HG03442 (cell line): Measurements from ENCODE around the gene SMIM12.

Experiments used
- ATAC-seq: cut with Tn5 transposase; IDR thresholded peaks from one replicate; pipeline ENCODE4 v1.9.1; 2021; ENCODE audit warnings: mild to moderate bottlenecking, moderate library complexity; ENCODE audit not compliant: unreplicated experiment

SMIM12 gene

DNA sequence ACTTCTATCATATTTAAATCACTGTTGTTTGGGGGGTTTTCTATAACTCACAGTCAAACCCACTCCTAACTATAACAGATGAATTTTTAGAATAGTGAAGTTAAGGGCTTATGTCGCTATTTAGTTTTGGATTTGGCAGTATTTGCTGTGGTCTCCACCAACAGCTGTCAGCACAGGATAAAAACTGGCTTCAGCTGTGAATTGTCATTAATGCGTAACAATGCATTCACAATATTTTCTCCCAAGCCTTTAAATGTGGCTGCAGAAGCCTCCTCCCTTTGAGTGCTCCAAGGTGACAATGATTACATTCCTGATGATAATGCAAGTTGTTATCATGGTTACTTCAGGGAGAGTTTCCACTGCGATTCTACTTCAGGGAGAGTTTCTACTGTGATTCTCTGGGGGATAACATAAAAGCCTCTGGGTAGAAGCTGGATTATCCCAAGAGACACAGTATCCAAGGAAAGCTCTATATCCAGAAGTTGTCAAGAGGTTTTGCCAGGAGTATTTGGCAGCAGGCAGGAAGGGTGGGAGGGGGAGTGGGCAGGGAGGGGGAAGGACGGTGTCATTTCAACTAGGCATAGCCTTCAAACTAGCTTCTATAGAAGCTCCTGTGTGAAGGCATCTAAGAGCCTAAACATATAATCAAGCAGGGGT is 14.9 kb upstream of the SMIM12 start:
- no peak for ATAC-seq

DNA sequence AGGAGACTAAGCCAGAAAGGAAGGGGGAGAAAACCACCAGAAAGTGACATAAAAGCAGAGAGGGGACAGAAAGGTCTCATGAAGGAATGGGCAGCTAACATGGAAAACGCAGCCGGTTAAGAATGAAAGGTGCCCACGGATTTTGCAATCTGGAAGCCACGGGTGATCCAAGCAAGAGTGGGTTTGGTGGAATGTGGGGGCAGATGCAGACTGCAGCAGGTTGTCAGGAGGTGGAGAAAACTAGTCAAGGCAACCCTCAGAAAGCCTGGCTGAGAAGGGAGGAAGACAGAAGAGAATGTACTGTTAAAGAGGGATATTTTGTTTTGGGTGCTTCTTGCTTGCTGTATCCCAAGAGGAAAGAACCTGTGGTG is 12.6 kb upstream of the SMIM12 start:
- no peak for ATAC-seq

DNA sequence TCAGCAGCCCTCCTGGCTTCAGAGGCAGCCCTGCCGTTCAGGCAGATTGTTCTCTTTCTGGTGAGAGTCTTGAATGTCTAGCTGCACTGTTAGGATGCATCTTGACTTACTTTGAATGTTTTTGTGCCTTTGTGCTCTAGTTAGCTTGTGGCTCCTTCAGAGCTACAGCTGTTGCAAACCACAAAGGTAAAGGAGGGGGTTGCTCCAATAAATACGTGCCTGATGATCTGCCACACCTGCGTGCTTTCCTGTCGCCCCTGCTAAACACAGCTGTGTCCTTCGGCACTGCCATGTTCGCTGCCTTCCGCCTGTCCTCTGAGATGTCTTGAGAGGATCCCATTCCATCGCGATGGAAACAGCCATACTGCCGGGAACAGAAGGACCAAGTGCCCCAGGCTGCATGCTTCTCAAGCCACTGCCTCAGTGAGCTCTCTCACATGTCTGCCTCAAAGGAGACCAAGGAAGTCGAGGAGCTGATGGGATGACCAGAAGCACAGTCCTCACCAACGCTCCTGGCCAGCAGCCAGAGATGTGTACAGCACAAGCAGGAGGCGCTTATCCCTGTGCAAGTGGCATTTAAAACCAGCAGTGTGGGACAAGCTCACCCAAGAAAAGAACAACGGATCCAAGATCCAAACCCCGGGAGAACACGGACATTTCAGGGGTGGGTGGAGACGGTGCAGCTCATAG is 12.0 kb upstream of the SMIM12 start:
- ATAC-seq = no peak

DNA sequence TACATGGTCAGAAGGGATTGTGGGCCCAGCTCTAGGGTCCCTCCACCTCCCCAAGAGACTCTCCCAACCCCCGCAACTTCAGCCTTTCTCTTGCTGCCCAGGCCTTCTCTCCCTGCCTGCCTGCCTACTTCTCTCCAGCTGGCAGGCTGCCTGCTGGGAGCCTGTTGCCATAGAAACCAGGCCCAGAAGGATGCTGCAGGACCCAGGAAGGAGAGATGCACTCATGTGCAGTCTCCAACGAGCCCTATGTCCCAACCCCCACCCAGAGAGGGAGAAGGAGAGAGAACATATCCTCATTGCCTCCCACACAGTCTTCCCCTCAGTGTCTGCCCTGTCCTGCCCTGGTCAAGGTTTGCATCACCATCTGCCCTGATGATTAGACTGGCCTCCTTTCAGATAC is 10.8 kb upstream of the SMIM12 start:
- ATAC-seq = no peak

DNA sequence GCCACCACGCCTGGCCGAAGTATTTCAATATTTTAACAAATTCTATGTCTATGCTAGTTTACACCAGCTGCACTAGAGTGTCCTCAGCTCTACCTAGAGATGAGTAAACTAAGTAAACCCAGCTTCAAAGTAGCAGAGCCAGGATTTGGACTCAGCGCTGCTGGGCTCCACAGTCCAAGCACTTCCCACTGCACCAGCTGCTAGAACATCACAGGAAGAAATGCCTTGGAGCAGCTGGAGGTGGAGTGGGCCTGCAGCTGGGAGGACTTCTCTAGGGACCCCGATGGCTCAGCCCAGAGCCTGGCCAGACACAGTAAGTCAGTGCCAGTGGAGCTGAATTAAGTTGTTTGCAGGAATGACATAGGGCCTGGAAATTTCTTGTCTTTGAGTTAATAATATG is 10.2 kb upstream of the SMIM12 start:
- ATAC-seq = no peak

DNA sequence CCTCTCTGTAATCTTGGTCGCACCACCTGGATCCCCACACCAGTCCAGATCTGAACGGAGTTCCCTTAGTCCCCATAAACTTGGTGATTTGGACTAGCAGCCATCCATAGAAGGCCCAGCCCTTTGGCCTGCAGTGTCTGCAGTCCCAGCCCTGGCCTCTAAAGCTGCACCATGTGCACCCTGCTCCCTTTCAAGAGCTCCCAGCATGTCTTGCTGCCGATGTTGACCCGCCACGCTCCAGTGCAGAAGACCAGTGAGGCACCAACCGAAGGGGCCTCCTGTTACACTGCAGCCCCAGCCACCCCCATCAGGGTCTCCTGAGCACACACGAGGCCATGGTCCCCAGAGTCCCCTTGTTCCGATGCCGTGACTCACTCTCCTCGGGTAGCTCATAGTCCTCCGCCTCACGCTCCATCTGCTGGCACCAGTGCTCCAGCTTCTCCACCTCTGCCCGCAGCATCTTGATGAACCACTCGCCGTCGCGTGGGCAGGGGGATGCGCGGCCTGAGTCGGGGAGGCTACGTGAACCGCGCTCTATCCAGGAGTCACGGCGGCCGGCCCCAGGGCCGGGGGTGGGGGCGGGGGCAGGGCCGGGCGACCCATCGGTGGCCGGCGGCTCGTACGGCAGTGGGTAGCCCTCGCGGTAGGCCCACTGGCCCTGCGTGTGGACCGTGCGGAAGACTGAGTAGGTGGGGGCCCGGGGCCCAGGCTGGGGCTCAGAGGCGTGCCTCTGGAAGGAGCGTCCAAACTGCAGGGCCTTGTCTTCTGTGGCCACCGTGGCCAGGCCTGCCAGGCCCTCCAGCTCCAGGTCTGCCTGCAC is 8.9 kb upstream of the SMIM12 start:
- ATAC-seq = no peak

DNA sequence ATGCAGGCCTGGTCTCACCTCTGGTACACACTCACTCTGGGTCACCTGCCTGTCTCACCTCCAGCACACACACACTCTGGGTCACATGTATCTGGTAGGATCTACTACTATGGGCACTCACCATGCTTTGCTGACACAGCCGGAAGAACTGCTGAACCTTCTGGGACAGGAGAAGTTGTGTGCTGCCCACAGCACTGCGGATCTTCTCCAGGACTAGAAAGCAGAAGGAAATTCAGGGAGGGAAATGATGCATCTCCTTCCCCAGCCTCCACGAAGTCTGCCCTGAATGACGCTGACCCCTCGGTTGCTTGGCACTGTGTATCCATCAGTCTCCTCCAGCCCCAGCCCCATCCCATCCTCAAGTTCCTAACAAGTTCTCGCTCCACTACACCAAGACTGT is 7.9 kb upstream of the SMIM12 start:
- no peak for ATAC-seq

DNA sequence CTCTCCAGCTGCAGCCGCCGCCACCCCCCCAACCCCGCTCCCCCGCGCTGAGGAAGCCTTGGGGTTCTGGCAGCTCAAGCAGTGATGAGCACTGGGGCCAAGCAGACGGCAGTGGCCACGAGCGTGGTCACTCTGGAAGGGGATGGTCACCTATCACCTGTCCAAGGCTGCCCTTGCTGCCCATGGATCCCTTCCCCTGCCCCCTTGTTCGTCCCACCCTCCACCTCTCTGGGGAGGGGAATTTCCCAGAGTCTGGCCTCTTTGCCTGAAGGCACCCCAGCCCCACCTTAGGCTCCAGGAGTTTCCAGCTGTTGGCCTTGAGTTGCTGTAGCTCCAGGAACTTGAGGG is 7.2 kb upstream of the SMIM12 start:
- no peak for ATAC-seq

DNA sequence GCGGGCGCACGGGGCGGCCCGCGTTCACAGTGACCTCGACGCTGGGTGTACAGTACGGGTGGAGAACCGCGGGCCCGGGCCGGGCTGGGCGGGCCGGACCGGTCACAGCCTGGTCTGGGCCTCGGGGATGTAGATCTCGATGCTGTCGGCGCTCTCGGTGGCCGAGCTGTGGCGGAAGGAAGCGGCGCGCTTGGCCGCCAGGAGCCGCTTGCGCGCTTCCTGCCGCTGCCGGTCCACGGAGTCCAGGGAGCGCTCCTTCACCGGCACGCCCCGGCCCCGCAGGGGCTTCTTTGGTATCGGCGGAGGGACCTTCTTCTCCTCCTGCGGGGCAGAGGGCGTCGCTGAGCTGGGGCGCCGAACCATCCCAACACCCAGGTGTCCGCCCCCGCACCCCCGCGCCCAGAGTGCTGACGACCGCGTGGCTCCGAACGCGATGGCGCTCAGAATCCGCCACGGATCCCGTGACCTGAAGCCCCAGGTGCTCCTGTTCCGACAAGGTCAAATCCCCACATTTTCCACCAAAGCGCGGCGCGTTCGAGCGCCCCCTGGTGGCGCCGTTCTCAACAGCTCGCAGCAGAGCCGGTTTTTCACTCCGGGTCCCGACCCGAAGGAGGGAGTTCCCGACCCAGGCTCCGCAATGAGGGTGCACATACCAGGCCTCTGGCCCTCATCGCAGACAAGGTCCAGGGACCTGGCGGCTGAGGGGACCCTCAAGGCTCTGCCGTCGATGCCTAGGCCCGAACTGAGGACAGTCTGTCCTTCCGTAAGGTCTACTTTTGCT is 6.6 kb upstream of the SMIM12 start:
- ATAC-seq = peak; percentile 64

DNA sequence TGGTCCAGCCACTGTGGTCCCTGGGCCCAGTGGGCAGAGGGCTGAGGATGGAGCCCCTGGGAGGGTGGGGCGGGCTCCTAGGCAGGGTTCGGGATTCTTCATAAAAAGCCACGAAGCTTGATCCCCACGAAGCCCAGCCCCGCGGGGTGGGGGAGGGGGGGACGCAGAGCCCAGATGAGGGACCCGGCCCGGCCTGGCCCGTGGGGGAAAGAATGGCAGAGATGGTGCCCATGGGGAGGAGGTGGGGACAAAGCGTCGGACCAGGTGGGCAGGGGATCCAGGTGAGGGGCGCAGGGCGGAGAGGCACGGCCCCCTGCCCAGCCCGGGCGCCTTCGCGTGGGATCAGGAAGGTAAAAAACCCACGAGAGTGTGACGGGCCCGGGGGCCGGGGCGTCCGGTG is 6.0 kb upstream of the SMIM12 start:
- ATAC-seq = no peak

DNA sequence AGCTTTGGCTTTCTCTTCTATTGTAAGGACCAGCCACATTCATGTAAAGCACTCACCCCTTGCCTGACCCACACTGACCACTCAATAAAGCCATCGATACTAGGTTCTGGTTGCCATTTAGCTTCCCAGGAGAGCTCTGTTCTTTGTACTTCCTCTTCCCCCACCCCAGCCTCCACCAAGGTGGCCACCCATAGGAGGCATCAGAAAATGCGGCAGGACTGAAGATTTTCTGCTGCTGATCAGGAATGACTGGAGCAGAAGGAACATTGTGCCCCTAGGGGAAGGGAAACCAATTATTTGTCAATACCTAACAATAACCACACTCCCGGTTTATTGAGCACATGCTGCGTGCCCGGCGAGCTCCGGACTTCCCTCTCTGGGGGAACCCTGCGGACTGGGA is 5.2 kb upstream of the SMIM12 start:
- ATAC-seq = no peak

DNA sequence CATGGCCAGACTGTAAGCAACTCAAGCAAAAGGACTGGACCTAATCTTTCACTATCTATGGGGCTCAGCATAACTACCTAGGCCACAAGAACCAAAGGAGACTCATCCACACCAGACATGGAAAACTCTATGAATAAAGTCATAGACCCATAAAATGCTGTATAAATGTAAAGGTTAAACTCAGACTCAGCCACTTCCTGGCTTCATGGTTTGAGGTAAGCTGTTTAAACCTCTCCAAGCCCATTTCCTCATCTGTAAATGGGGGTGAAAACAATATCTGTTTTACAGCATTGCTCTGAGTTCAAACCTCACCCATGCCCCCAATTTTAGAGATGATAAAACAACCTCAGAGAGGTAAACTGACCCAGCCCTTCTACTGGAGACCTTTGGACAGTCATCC is 4.0 kb upstream of the SMIM12 start:
- ATAC-seq = no peak

DNA sequence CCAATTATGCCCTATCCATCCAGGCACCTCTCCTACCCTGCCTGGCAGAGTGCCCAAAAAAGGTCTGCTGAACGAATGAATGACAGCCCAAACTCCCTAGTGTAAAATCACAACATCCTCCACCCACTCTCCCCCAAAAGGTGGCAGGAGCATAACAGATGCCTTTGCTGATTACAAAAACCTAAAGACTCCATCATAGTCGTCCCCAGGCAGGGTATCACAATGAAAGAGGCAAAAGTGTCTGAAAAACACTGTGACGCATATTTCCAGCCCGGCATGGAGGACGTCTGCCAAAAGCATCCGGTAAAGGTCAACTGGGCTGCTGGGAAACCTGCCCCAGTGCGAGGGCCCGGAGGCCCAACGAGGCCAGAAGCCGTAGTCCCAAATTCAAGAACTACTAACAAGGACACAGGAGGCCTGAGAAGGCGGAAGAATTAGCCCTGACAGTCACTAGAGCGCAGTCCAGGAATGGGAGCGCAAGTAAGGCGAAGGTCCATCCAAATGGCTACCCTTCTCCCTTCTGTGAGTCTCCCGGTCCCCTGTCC is 576 bp downstream of the SMIM12 start:
- ATAC-seq = no peak

DNA sequence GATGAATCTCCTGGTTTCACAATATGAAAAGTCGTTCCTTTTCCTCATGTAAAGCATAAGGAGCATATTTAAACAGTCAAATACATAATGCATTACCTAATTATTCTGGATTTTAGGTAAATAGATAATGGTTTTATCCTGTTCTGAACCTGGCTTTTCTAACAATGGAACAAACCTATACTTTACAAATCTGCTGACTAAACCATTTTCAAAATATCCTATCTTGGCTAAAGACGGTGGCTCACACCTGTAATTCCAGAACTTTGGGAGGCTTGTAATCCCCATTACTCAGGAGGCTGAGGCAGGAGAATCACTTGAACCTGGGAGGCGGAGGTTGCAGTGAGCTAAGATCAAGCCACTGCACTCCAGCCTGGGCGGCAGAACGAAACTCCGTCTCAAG is 2.9 kb downstream of the SMIM12 start:
- ATAC-seq = no peak

DNA sequence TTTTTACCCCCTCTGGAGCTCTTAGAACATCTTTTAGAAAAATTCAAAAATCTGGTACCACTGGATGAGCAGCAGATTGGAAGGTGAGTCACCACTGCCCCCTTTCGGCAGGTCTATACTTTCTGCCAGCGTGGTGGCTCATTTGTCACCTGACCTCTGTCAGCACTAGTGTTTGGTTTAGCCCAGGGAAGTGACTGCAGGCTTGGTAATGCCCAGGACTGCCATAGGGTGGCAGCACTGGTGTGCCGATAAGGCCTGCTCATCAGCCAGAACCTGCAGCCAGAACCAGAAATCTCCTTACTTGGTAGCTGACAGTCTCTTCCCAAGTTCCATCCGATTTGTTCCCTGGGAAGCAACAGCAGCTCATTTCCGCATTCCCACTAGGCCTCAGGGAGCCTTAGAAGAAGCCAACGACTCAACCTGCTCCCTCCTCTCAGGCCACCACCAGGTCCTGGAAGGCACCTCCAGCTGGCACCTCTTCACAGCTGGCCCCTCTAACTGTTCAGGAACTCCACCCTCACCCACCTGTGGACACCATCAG is 6.8 kb downstream of the SMIM12 start:
- peak; percentile 92 for ATAC-seq

DNA sequence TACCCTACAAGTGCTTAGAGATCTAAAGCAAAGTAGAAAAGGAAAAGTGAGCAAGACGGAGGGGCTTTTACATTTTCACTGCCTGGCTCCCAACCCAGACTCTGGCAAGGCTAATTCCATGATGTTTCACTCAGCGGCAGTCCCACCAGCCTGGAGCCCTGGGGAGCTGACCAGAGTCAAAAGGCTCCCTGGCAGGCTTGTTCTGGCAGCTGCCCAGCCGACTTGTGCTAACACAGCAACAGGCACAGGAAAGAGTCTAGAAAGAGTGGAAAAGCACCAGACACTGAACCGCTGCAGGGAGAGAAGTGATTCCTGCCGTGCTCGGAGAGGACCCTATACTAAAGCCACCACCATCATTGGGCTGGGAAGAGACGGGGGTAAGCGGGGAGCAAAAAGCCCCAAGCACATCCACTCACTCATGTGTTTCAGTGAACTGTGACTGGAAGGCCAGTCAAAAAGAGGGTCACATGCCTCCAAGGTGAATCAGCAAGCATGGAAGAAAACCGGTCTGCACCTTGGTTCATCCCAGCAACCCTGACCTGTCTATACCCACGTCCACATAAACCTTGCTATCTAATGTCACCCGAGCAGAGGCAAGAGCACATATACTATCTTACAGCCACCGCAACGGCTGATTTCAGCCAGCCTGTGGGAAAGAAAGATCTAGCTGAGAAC is 8.0 kb downstream of the SMIM12 start:
- no peak for ATAC-seq

DNA sequence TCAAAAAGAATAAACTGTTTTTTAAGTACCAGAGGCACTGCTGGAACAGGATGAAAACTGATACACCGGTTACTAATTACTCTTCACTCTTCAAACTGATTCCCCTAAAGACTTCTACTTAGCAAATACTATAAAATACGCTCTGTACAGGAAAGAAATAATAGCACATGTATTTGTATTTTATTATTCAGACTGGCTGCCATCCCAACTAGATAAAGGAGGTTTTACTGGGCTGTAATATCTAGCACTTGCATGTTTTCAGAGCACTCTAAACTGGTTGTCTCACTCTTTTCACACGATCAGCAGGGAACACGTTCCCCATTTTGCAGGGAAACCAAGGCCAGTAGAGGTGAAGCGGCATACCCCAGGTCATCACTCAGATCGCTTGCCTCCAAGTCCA is 9.2 kb downstream of the SMIM12 start:
- ATAC-seq = no peak

DNA sequence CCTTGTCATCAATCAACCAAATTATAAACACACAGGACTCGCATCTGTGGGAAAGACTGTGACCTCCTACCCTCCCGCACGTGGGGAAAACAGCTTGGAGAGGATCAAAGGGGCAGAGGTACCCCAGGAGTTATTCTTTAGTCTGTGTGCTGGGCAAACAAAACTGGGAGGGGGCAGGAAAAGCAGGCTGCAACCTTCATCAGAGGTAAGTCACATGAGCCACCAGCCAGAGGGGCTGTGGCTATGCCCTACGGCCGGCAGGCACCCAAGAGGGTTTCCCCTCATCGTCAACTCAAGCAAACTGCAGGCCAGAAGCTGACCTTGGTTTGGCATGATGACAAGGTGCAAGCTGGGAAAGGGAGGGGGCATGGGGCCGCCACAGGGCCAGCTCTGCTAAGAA is 12.5 kb downstream of the SMIM12 start:
- ATAC-seq = no peak

DNA sequence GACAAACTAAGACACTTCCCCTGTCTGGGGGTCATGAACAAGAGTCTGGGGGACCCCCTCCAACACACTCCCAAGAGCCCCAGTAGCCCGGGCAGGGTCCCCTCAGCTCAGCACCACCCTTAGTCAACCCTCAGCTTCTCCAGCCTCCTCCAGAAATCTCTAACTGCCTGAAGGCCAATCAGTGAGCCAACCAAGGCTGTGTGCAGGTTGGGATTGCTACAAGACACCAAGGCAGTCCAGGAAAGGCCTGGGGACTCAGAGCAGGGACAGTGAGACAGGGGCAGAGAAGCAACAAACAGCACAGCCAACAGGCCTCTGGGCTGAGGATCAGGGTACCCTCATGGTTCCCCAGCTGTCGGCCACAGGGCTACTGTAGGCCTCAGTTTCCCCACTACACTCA is 13.3 kb downstream of the SMIM12 start:
- ATAC-seq = no peak

DNA sequence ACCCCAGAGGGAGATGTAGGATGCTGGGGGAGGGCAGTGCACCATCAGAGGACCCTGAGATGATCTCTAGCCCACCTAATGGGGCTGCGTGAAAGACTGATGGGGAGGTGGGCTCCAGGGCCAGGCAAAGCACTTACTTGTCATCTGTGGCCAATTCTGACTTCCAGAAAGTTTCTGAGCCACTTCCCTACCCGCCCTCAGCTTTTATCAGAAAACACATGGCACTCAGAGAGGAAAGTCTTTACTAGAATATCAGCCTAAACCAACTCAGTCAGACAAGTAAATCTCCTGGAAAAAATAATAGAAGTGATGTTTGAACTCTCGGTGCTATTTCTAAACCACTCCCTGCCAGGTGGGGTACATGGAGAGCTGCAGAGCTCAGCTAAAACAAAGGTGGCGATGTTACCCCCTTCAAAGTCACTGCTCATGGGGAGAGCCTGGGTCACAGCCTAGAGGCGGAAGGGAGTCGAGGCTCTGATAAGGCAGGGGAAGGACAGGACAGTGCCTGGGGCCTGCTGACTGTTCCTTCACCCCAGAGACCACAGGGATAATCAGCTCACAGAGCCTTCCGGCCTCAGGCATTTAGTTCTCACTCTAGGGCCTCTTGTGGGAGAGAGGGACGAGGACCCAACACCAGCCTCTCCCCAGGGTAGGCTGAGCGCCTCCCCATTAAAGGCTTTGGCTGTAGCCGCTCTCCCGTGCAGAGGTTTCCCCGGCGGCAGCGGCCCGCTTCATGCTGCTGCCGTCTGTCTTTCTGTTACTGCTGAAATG is 14.2 kb downstream of the SMIM12 start:
- ATAC-seq = no peak
